GM18867 (cell line): ENCODE data around the gene GALNT10.

ENCODE experiments used
- ATAC-seq: cut with Tn5 transposase; IDR thresholded peaks from one replicate; pipeline ENCODE4 v1.9.1; 2021; ENCODE audit warnings: mild to moderate bottlenecking, moderate library complexity; ENCODE audit not compliant: unreplicated experiment

The GALNT10 gene

GRCh38 chr5:154460172-154460571 lies 269.6 kb downstream of the GALNT10 start:
- no peak for ATAC-seq

- ATAC-seq: no peak
Observed at GRCh38 chr5:154461531-154461930, 271.0 kb downstream of the GALNT10 start.

- no peak for ATAC-seq
Observed at GRCh38 chr5:154464438-154464837, 273.9 kb downstream of the GALNT10 start.

- no peak for ATAC-seq
Observed at GRCh38 chr5:154465169-154465568, 274.6 kb downstream of the GALNT10 start.

GRCh38 chr5:154466147-154466546 lies 275.6 kb downstream of the GALNT10 start:
- ATAC-seq: no peak

- no peak for ATAC-seq
Observed at GRCh38 chr5:154466671-154467070, 276.1 kb downstream of the GALNT10 start.

GRCh38 chr5:154467655-154468354 lies 277.3 kb downstream of the GALNT10 start:
- peak; percentile 92 for ATAC-seq

- ATAC-seq: no peak
Observed at GRCh38 chr5:154470137-154470536, 279.6 kb downstream of the GALNT10 start.
